Esophagus squamous epithelium (tissue), 5 donors: ENCODE results near the gene ATP9B. TPM values are rescaled to one million over a fixed set of nuclear protein-coding genes. Genes with fewer than 3 reads are reported as not detected.

Source experiments
- DNase-seq: peaks from one replicate; lab custom pipeline; 2025; lab: John Stamatoyannopoulos, UW
- H3K27ac ChIP-seq, 4 donors: fragments of 200-600 bp; sonication (generic); one replicate each; pipeline ENCODE4 v1.5.1; 2016 to 2019; ENCODE audit warnings: mild to moderate bottlenecking in 1 of 4
- H3K27me3 ChIP-seq, 4 donors: fragments of 200-600 bp; sonication (generic); 1 replicate in 3 of 4; 2 replicates in 1 of 4; pipeline versions ENCODE4 v1.5.1 to v1.6.0; 2017 to 2021; ENCODE audit warnings: antibody characterized with exemption in 1 of 4
- H3K36me3 ChIP-seq, 3 donors: fragments of 200-600 bp; sonication (generic); one replicate each; pipeline ENCODE4 v1.5.1; 2016 to 2019
- H3K4me1 ChIP-seq, 3 donors: fragments of 200-600 bp; sonication (generic); one replicate each; pipeline ENCODE4 v1.5.1; 2017 to 2019
- H3K4me3 ChIP-seq, 4 donors: fragments of 200-600 bp; sonication (generic); 1 replicate in 3 of 4; 2 replicates in 1 of 4; pipeline ENCODE4 v1.5.1; 2016 to 2019; ENCODE audit warnings: mild to moderate bottlenecking in 2 of 4, moderate library complexity in 1 of 4
- H3K9me3 ChIP-seq, 3 donors: fragments of 200-600 bp; sonication (generic); one replicate each; pipeline ENCODE4 v1.5.1; 2016 to 2019
- POLR2A ChIP-seq, 4 donors: fragments of 450-650 bp; IDR thresholded peaks; one replicate each; pipeline ENCODE4 v1.6.1; 2017; ENCODE audit warnings: antibody characterized with exemption in 4 of 4, mild to moderate bottlenecking in 4 of 4, moderate library complexity in 3 of 4
- WGBS, 2 donors: methylation state at CpG; one replicate each; pipeline ENCODE4 v1.1.5; 2018; 5-methylcytosine and 5-hydroxymethylcytosine counted together
- intact Hi-C: fragments of 100-400 bp; cut with DNase I; formaldehyde crosslinking; loops from one replicate; pipeline ENCODE4 v1.15.0; 2022
- total RNA-seq, 4 donors: library from RNA; depleted of rRNA; stranded (reverse); fragments of >200 nt; gene quantifications; one replicate each; pipeline ENCODE4 v1.1.0, GENCODE V29; 2016
- TF ChIP-seq, protein P1 (sequence below), 6 experiments: fragments of 450-650 bp in 4 of 6; fragments of 200-600 bp in 2 of 6; sonication (generic) in 2 of 6; IDR thresholded peaks; one replicate each; pipeline ENCODE4 v1.5.1; 2016 to 2019; ENCODE audit warnings: antibody characterized with exemption in 6 of 6, mild to moderate bottlenecking in 4 of 6, moderate library complexity in 4 of 6
- donor health status: DM: yes; HTN: yes; CAD: no.

ATP9B gene
- total RNA-seq, 4 donors from 2014 or later = 12.9 to 46.7 (median 22.0) TPM

DNA sequence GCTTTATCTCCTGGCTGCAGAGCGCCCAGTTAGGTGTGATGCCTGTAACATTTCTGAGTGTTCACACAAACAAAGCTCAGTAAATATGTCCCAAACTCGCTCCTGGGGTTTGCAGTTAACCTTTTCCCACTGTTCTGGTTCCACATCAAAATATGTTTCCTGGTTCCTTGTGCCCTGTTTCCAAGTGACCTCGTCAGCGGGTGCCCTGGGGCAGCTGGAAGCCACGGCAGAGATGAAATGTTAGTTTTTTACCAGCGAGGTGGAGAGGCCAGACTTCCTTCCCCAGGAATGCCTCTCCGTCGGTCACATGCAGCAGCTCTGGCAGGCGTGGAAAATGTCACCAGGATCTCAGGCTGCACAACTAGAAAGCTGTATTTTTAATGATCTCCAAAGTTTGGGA, 344.7 kb downstream of the ATP9B start:
- H3K4me1 ChIP-seq = peaks cover 0 to 14% (median 4%) of the 10 kb centered on the region in 3 donors
- intact Hi-C loops = no loop called here
- peaks cover 3 to 27% (median 8%) of the 10 kb centered on the region in 3 donors for H3K36me3 ChIP-seq
- no peak for TF ChIP-seq POLR2A (IDR thresholded peaks at IDR 0.05)
- TF ChIP-seq, protein P1, sequence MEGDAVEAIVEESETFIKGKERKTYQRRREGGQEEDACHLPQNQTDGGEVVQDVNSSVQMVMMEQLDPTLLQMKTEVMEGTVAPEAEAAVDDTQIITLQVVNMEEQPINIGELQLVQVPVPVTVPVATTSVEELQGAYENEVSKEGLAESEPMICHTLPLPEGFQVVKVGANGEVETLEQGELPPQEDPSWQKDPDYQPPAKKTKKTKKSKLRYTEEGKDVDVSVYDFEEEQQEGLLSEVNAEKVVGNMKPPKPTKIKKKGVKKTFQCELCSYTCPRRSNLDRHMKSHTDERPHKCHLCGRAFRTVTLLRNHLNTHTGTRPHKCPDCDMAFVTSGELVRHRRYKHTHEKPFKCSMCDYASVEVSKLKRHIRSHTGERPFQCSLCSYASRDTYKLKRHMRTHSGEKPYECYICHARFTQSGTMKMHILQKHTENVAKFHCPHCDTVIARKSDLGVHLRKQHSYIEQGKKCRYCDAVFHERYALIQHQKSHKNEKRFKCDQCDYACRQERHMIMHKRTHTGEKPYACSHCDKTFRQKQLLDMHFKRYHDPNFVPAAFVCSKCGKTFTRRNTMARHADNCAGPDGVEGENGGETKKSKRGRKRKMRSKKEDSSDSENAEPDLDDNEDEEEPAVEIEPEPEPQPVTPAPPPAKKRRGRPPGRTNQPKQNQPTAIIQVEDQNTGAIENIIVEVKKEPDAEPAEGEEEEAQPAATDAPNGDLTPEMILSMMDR (IDR thresholded peaks at IDR 0.05) = no peak
- H3K27me3 ChIP-seq = no peaks in the 10 kb centered on the region
- WGBS, 2 donors = 80 to 82% methylated on average over 8 to 9 of the region's 9 CpGs
- no peak for DNase-seq
- no peak overlapping the region for H3K27ac ChIP-seq
- H3K9me3 ChIP-seq = no peaks in the 10 kb centered on the region
- H3K4me3 ChIP-seq = no peak overlapping the region

DNA sequence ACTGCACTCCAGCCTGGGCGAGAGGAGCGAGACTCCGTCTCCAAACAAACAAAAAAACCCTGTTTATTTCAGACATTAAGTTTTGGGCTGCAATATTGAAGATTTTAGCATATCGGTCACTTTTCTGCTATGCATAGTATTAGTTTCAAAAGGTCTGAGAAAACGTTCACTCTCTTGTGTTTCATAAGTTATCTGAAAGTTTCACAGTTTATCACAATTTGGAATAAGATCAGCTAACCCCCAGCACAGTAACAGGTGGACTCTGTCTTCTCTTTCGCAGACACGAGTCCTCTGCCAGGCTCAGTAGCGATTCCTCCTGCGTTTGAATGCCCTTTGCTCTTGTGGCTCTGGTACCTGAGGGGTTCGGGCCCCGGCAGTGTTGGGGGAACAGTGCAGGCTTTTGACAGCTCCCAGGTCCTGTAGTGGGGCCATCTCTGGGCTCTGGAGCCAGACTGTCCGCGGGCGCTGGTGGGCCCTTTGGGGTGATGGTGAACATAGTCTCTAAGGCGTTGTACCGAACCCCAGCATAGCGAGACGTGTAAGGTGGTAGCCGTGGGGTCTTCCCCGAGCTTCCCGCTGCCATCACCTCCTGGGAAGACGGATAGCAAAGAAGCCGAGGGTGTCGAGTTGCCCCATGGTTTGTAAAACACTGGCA, 347.0 kb downstream of the ATP9B start:
- TF ChIP-seq POLR2A (IDR thresholded peaks at IDR 0.05) = no peak
- TF ChIP-seq, protein P1 (IDR thresholded peaks at IDR 0.05) = no peak
- Histone ChIP-seq H3K4me1 (peaks cover 0 to 14% (median 4%) of the 10 kb centered on the region in 3 donors), H3K36me3 (peaks cover 0 to 28% (median 0%) of the 10 kb centered on the region in 3 donors), H3K9me3 (no peaks in the 10 kb centered on the region), H3K27ac (no peak overlapping the region), H3K27me3 (no peaks in the 10 kb centered on the region), H3K4me3 (no peak overlapping the region)
- 81 to 86% methylated on average over 9 to 12 of the region's 24 CpGs for WGBS, 2 donors
- DNase-seq = no peak
- intact Hi-C loops = no loop called here

DNA sequence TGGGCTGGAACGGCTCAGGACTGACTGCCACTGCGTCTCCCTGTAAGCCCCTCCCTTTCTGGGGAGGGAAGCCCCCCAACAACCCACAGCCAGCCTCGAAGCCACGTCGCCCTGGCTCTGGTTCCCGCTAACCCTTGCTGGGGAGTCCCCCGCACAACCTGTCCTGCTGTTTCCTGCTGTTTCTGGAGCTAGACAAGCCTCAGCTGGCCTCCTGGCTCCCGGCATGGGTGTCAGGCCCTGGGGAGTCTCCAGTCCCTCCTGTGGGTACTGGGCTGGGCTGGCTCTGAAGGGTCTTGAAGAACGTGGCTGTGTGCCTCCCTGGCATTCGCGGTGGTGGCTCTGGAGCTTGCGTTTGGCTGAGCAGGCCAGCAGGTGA, 347.5 kb downstream of the ATP9B start:
- TF ChIP-seq, protein P1 (IDR thresholded peaks at IDR 0.05) = no peak
- no peak for TF ChIP-seq POLR2A (IDR thresholded peaks at IDR 0.05)
- DNase-seq = no peak
- peaks cover 0 to 28% (median 0%) of the 10 kb centered on the region in 3 donors for H3K36me3 ChIP-seq
- no peak overlapping the region for H3K4me3 ChIP-seq
- whole genome bisulfite sequencing, 2 donors = 40% methylated on average over 1 of the region's 12 CpGs; no CpG with 5 or more reads in 1 of the 2 donors
- no peaks in the 10 kb centered on the region for H3K27me3 ChIP-seq
- no peak overlapping the region for H3K27ac ChIP-seq
- intact Hi-C loops = no loop called here
- peaks cover 0 to 18% (median 6%) of the 10 kb centered on the region in 3 donors for H3K4me1 ChIP-seq
- no peaks in the 10 kb centered on the region for H3K9me3 ChIP-seq

DNA sequence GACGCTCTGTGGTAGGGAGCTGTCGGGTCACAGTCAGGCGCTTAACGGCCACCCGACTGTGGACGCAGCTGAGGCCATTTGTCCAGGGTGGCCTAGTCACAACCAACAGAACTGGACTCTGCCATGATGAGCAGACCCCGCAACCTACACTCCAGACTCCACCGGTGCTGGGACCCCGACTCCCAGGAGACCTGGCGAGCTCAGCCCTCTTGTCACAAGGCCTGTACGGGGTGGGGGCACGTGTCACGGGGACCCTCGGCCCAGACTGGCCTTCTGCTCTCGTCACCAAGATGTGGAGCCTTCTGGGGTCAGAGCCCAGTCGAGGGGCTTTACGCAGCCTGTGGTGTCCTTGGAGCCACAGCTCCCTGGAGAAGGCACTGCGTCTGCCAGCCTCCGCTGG, 349.0 kb downstream of the ATP9B start:
- Histone ChIP-seq H3K27me3 (no peaks in the 10 kb centered on the region), H3K9me3 (no peaks in the 10 kb centered on the region), H3K4me3 (no peak overlapping the region), H3K4me1 (peaks cover under 1 to 31% (median 13%) of the 10 kb centered on the region in 3 donors), H3K36me3 (peaks cover 0 to 19% (median 0%) of the 10 kb centered on the region in 3 donors), H3K27ac (no peak overlapping the region)
- TF ChIP-seq, protein P1 (IDR thresholded peaks at IDR 0.05) = no peak
- TF ChIP-seq POLR2A (IDR thresholded peaks at IDR 0.05) = no peak
- WGBS, 2 donors = 73 to 100% methylated on average over 2 of the region's 19 CpGs
- intact Hi-C loops = no loop called here
- no peak for DNase-seq

DNA sequence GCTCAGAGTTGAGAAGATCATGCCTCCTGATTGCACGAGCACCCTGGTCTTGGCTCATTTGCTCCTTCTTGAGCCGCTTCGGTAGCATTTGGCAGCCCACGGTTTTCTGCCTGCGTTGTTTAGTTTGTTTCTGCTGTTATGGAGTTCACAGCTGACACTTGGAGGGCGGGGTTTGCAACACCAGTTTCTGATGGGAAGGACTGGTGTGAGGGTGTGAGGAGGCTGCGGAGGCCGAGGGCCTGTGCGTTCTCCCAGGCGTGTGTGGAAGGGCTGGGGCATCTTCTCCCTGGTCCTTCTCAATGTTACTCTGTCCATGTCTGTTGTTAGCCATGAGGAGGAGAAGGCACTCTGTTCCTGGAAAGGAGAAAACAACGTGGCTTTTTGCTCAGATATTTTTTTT, 349.4 kb downstream of the ATP9B start:
- Histone ChIP-seq H3K36me3 (peaks cover 0 to 15% (median 0%) of the 10 kb centered on the region in 3 donors), H3K4me3 (no peak overlapping the region), H3K9me3 (no peaks in the 10 kb centered on the region), H3K4me1 (peaks cover 4 to 35% (median 13%) of the 10 kb centered on the region in 3 donors), H3K27ac (no peak overlapping the region), H3K27me3 (no peaks in the 10 kb centered on the region)
- no peak for TF ChIP-seq POLR2A (IDR thresholded peaks at IDR 0.05)
- TF ChIP-seq, protein P1 (IDR thresholded peaks at IDR 0.05) = no peak
- intact Hi-C loops = no loop called here
- WGBS, 2 donors = 78% methylated on average over 10 of the region's 11 CpGs; no CpG with 5 or more reads in 1 of the 2 donors
- DNase-seq = no peak
